GM12873 (cell line): Measurements from ENCODE around the gene ATAT1.

Experiments
- CTCF ChIP-seq: IDR thresholded peaks from 2 replicates; pipeline ENCODE4 v1.5.1; 2012; ENCODE audit warnings: low read depth, mild to moderate bottlenecking, moderate library complexity, low read length, control low read depth; ENCODE audit not compliant: insufficient read depth; ENCODE audit errors: missing control alignments

The ATAT1 gene

GRCh38 chr6:30626484-30627366 lies at the start of gene ATAT1:
ATAT1 (plus strand) TSS chr6:30626874.
- peak; percentile 52 for TF ChIP-seq CTCF

DNA sequence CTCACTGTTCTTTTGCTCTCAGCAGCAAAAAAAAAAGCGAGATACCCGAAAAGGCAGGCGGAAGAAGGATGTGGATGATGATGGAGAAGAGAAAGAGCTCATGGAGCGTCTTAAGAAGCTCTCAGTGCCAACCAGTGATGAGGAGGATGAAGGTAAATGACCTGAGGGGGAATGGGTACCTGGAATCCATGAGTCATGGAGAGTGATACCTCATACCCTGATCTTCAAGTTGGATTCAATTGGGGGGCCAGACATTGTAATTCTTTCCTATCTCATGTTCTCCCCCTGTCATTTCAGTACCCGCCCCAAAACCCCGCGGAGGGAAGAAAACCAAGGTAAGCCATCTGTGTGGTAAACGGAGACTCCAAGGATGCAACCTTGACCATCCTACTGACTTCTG lies 48.6 kb upstream of the ATAT1 start:
- TF ChIP-seq CTCF: no peak

DNA sequence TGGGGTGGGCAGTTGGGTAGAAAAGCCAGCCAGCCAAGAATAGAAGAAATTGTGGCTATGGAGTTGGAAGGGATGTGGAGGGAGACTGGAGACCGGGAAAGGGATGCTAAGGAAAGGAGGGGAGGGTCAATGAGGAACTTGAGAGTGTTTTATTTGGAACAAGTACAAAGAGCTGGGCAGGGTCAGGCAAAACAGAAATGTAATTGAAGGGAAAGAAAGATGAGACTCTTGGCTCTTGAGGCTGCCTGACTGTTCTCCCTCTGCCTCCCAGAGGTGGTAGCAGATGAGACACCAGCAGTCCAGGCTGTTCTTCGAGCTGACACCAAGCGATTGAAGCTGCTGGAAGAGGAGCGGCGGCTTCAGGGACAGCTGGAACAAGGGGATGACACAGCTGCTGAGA lies 42.8 kb upstream of the ATAT1 start:
- TF ChIP-seq CTCF: no peak

- TF ChIP-seq CTCF: no peak
Observed at GRCh38 chr6:30589754-30590358, 36.8 kb upstream of the ATAT1 start.

DNA sequence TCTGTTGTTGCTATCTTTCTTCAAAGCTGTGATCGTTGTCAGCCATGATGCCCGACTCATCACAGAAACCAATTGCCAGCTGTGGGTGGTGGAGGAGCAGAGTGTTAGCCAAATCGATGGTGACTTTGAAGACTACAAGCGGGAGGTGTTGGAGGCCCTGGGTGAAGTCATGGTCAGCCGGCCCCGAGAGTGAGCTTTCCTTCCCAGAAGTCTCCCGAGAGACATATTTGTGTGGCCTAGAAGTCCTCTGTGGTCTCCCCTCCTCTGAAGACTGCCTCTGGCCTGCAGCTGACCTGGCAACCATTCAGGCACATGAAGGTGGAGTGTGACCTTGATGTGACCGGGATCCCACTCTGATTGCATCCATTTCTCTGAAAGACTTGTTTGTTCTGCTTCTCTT lies 36.2 kb upstream of the ATAT1 start:
- no peak for TF ChIP-seq CTCF

DNA sequence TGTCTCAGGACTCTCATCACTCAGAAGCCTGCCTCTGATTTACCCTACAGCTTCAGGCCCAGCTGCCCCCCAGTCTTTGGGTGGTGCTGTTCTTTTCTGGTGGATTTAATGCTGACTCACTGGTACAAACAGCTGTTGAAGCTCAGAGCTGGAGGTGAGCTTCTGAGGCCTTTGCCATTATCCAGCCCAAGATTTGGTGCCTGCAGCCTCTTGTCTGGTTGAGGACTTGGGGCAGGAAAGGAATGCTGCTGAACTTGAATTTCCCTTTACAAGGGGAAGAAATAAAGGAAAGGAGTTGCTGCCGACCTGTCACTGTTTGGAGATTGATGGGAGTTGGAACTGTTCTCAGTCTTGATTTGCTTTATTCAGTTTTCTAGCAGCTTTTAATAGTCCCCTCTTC lies 35.7 kb upstream of the ATAT1 start:
- TF ChIP-seq CTCF: no peak

GRCh38 chr6:30592287-30592686 lies 34.4 kb upstream of the ATAT1 start:
- TF ChIP-seq CTCF: no peak
